Measurements from ENCODE around the gene PPAT. TPM values are rescaled to one million over a fixed set of nuclear protein-coding genes. Genes with fewer than 3 reads are reported as not detected.
A peak's percentile ranks its signal among the peaks of the same experiment; 100 is the strongest.
"Not testable (repeated sequence)": the region's sequence is repeated elsewhere in the genome, so short reads cannot be mapped to it uniquely, and the experiment has no call there.

The PPAT gene
- total RNA-seq = 1 to 10 TPM; 4.8 to 5.9 TPM
- long read RNA-seq, donor 1 = 0 reads
- long read RNA-seq, donor 2, transcript PPAT-201 (11 exons, 3,682 nt) = major isoform, 11 of 15 reads
- long read RNA-seq, donor 2, partial matches to known transcripts = 1 of 15 reads
- long read RNA-seq, donor 2, other reads (novel, unspliced or antisense) = 3 of 15 reads

GRCh38 chr4:56435140-56435926 is at the start of gene PPAT:
Gene PPAT, minus strand, starts transcription at chr4:56435615. Its CDS starts 138 bp downstream, at chr4:56435477.
- peak; percentile 99 for DNase-seq (ENCODE audit: low spot score)
- intact Hi-C loops (cut with DNase I) = no loop called here

- DNase-seq (ENCODE audit: low spot score) = no peak
- intact Hi-C loops (cut with DNase I) = no loop called here
Observed at GRCh38 chr4:56480691-56481090, 45.3 kb upstream of the PPAT start.

- no peak for DNase-seq (ENCODE audit: low spot score)
- intact Hi-C loops (cut with DNase I) = no loop called here
Observed at GRCh38 chr4:56477192-56477702, 41.8 kb upstream of the PPAT start.

- intact Hi-C loops (cut with DNase I) = no loop called here
- no peak for DNase-seq (ENCODE audit: low spot score)
Observed at GRCh38 chr4:56475917-56476316, 40.5 kb upstream of the PPAT start.

- no peak for DNase-seq (ENCODE audit: low spot score)
- intact Hi-C loops (cut with DNase I) = no loop called here
Observed at GRCh38 chr4:56469489-56470210, 34.2 kb upstream of the PPAT start.

- intact Hi-C loops (cut with DNase I) = no loop called here
- DNase-seq (ENCODE audit: low spot score) = no peak
Observed at GRCh38 chr4:56468097-56468422, 32.6 kb upstream of the PPAT start.

- intact Hi-C loops (cut with DNase I) = no loop called here
Observed at GRCh38 chr4:56467284-56468096, 32.1 kb upstream of the PPAT start, which contains the start of gene SRP72. Gene SRP72, plus strand, starts transcription at chr4:56467617. Its CDS starts 19 bp downstream, at chr4:56467636.

GRCh38 chr4:56466910-56467283 is 31.5 kb upstream of the PPAT start:
- intact Hi-C loops (cut with DNase I) = no loop called here
- no peak for DNase-seq (ENCODE audit: low spot score)

More at GRCh38 chr4:56467284-56468096, 32.1 kb upstream of the PPAT start, which contains the start of gene SRP72:
- peak; percentile 96 for DNase-seq (ENCODE audit: low spot score)

- intact Hi-C loops (cut with DNase I) = not testable (repeated sequence)
Observed at GRCh38 chr4:56466296-56466761, 30.9 kb upstream of the PPAT start.

GRCh38 chr4:56465599-56466295 is 30.3 kb upstream of the PPAT start:
- no peak for DNase-seq (ENCODE audit: low spot score)
- intact Hi-C loops (cut with DNase I) = no loop called here

More at GRCh38 chr4:56466296-56466761, 30.9 kb upstream of the PPAT start:
- DNase-seq (ENCODE audit: low spot score) = not testable (repeated sequence)

- intact Hi-C loops (cut with DNase I) = no loop called here
- no peak for DNase-seq (ENCODE audit: low spot score)
Observed at GRCh38 chr4:56464581-56464980, 29.2 kb upstream of the PPAT start.

GRCh38 chr4:56463711-56464110 is 28.3 kb upstream of the PPAT start:
- DNase-seq (ENCODE audit: low spot score) = no peak
- intact Hi-C loops (cut with DNase I) = no loop called here

GRCh38 chr4:56462157-56462556 is 26.7 kb upstream of the PPAT start:
- DNase-seq (ENCODE audit: low spot score) = no peak
- intact Hi-C loops (cut with DNase I) = no loop called here

- intact Hi-C loops (cut with DNase I) = no loop called here
- no peak for DNase-seq (ENCODE audit: low spot score)
Observed at GRCh38 chr4:56460085-56460484, 24.7 kb upstream of the PPAT start.

GRCh38 chr4:56450342-56450741 is 14.9 kb upstream of the PPAT start:
- intact Hi-C loops (cut with DNase I) = no loop called here

GRCh38 chr4:56449475-56449874 is 14.1 kb upstream of the PPAT start:
- intact Hi-C loops (cut with DNase I) = not testable (repeated sequence)

More at GRCh38 chr4:56450342-56450741, 14.9 kb upstream of the PPAT start:
- no peak for DNase-seq (ENCODE audit: low spot score)

GRCh38 chr4:56448301-56448700 is 12.9 kb upstream of the PPAT start:
- intact Hi-C loops (cut with DNase I) = no loop called here
- DNase-seq (ENCODE audit: low spot score) = no peak

More at GRCh38 chr4:56449475-56449874, 14.1 kb upstream of the PPAT start:
- not testable (repeated sequence) for DNase-seq (ENCODE audit: low spot score)

GRCh38 chr4:56445699-56446098 is 10.3 kb upstream of the PPAT start:
- DNase-seq (ENCODE audit: low spot score) = no peak
- intact Hi-C loops (cut with DNase I) = no loop called here

All from posterior vena cava (tissue), 2 donors.